Adrenal gland (tissue), 12 donors: ENCODE results near the gene TSPAN5. TPM values are rescaled to one million over a fixed set of nuclear protein-coding genes. Genes with fewer than 3 reads are reported as not detected.

ENCODE experiments used
- DNase-seq, 7 donors: peaks; one replicate each; pipeline ENCODE4 v3.0.0-alpha.2; 2019 to 2020
- H3K27ac ChIP-seq, 5 donors: fragments of 200-600 bp; sonication (generic) in 4 of 5; 1 replicate in 3 of 5; 2 replicates in 2 of 5; pipeline versions ENCODE4 v1.5.1 to v1.8.0; 2016 to 2020; ENCODE audit warnings: mild to moderate bottlenecking in 1 of 5
- H3K27me3 ChIP-seq: fragments of 200-600 bp; 2 replicates; pipeline ENCODE4 v1.8.0; 2021
- H3K36me3 ChIP-seq, 2 donors: fragments of 200-600 bp; replicated peaks in 1 of 2; 1 replicate in 1 of 2; 2 replicates in 1 of 2; pipeline versions ENCODE4 v1.5.1 to v1.8.0; 2018 to 2022
- H3K4me1 ChIP-seq, 2 donors: fragments of 200-600 bp; replicated peaks in 1 of 2; 1 replicate in 1 of 2; 2 replicates in 1 of 2; pipeline versions ENCODE4 v1.5.1 to v1.8.0; 2018 to 2021
- H3K4me3 ChIP-seq, 4 donors: fragments of 200-600 bp; sonication (generic) in 3 of 4; one replicate each; pipeline ENCODE4 v1.5.1; 2016 to 2018
- H3K9me3 ChIP-seq, 3 donors: fragments of 200-600 bp; sonication (generic) in 1 of 3; replicated peaks in 1 of 3; 1 replicate in 2 of 3; 2 replicates in 1 of 3; pipeline versions ENCODE4 v1.5.1 to v1.8.0; 2016 to 2021
- CTCF ChIP-seq, 6 experiments: fragments of 450-650 bp in 4 of 6; fragments of 200-600 bp in 2 of 6; sonication (generic) in 1 of 6; IDR thresholded peaks; 1 replicate in 5 of 6; 2 replicates in 1 of 6; pipeline versions ENCODE4 v1.5.1 to v1.8.0; 2016 to 2021; ENCODE audit warnings: antibody characterized with exemption in 6 of 6, mild to moderate bottlenecking in 2 of 6, moderate library complexity in 1 of 6
- POLR2A ChIP-seq, 2 donors: fragments of 450-650 bp; IDR thresholded peaks; one replicate each; pipeline ENCODE4 v1.6.1; 2017; ENCODE audit warnings: antibody characterized with exemption in 2 of 2, mild to moderate bottlenecking in 2 of 2, moderate library complexity in 1 of 2
- WGBS, 4 donors: extraction: QIAGEN DNeasy Blood & Tissue Kit in 2 of 4; methylation state at CpG; one replicate each; pipeline versions ENCODE4 v1.1.5 to v1.1.7; 2013 to 2017; 5-methylcytosine and 5-hydroxymethylcytosine counted together
- intact Hi-C, 2 donors: fragments of 100-400 bp; cut with DNase I; formaldehyde crosslinking; loops; one replicate each; pipeline versions ENCODE4 v1.14.1 to v1.15.0; 2022 to 2023
- polyA plus RNA-seq, 3 donors: library from polyadenylated mRNA; stranded (reverse); fragments of 200-250 nt in 2 of 3; fragments of 350-450 nt in 1 of 3; fragmentation: Illumina TruSeq in 1 of 3; extraction: RNeasy Lipid Tissue Mini Kit (QIAGEN cat#74804) in 1 of 3; gene quantifications; one replicate each; pipeline ENCODE4 v1.2.3, GENCODE V29; 2013 to 2014
- total RNA-seq, 9 donors: library from RNA; depleted of rRNA in 4 of 9; stranded (reverse); fragments of >200 nt in 4 of 9; fragments of 120-200 nt in 1 of 9; fragmentation: NEBNext Ultra II Directional in 1 of 9; extraction: Animal tissue kit (Norgen Biotek cat#: 25700) in 1 of 9; gene quantifications; one replicate each; pipeline versions ENCODE4 v1.1.0 to v1.2.4, GENCODE V29; 2013 to 2023
- donor health status: healthy with polysubstance abuse.
- donor health status: Bipolar disorder and iron deficiency.
- donor health status: DM: yes; HTN: yes; CAD: no.
- donor health status: DM: no; HTN: no; CAD: no.
- donor health status: DM: no; HTN: no; CAD: no.
- donor health status: DM: yes; HTN: yes; CAD: no.

Gene TSPAN5
- total and polyA plus RNA-seq, 12 donors, result 1.4 to 23.8 (median 2.7) TPM

DNA sequence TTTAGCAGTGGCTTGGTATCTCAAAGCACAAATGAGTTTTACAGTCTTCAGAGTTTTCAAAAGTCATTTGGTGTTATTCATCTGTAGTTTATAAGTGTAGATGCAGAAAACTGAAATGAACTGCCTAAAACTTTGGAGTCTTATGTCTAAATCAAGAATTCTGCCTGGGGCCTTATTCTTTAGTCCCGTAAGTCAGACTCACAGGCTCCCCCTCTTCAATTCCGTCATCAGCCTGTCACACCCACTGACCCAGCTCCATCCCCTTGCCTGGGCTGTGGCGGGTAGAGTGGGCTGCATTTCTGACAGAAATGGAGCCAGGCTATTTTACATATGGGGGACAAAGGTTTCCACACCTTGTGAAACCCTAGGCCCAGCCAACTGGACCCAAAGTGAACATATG, 44.3 kb downstream of the TSPAN5 start:
- H3K27me3 ChIP-seq, result no peaks in the 10 kb centered on the region
- intact Hi-C loops, result no loop called here
- WGBS, 4 donors, result 81 to 91% (median 87%) methylated on average over 3 of the region's 3 CpGs
- H3K36me3 ChIP-seq, result no peaks in the 10 kb centered on the region
- H3K4me1 ChIP-seq, result no peaks in the 10 kb centered on the region
- no peak overlapping the region for H3K4me3 ChIP-seq
- TF ChIP-seq POLR2A (IDR thresholded peaks at IDR 0.05) (no peak), CTCF (IDR thresholded peaks at IDR 0.05) (no peak)
- no peak overlapping the region for H3K27ac ChIP-seq
- no peaks in the 10 kb centered on the region for H3K9me3 ChIP-seq
- no peak for DNase-seq

DNA sequence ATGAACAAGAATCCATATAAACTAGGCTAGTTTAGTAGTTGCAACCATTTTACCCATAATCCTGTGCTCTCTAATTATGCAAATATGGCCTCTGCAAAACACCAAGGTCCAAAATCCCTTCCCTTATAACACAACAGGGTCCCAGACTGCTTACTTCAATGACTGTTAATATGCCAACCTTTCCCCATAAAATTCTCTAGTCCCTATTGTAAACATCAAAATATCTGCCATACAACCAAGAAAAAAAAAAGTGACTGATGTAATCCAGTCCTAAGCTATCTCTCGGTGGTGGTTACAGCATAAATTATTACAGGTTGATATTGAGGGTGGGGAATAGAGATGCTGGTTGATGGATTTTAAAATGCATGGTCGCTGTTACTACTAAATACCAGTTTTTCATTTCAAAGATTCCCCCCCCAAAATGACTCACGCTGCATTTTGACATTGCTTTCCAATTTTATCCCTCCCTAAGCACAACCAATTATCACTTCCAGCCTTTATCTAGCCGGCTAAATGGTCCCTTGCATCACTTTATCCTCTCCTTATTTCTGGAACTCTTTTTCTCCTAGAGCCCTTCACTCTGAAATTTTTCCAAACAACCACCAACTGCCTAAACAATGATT, 44.8 kb downstream of the TSPAN5 start:
- no peak overlapping the region for H3K27ac ChIP-seq
- WGBS, 4 donors, result 83 to 85% (median 84%) methylated on average over 4 of the region's 4 CpGs

GRCh38 chr4:98612318-98613250, 45.8 kb downstream of the TSPAN5 start:
- Histone ChIP-seq H3K4me1 (no peaks in the 10 kb centered on the region), H3K4me3 (no peak overlapping the region), H3K36me3 (no peaks in the 10 kb centered on the region), H3K27ac (no peak overlapping the region), H3K9me3 (no peaks in the 10 kb centered on the region), H3K27me3 (no peaks in the 10 kb centered on the region)
- TF ChIP-seq CTCF (IDR thresholded peaks at IDR 0.05), result no peak
- TF ChIP-seq POLR2A (IDR thresholded peaks at IDR 0.05), result no peak
- DNase-seq, result no peak
- intact Hi-C loops, result no loop called here
- WGBS, 4 donors, result 66 to 81% (median 78%) methylated on average over 11 of the region's 11 CpGs

More for the DNA sequence above, 44.8 kb downstream of the TSPAN5 start:
- H3K9me3 ChIP-seq, result no peaks in the 10 kb centered on the region
- no peak for DNase-seq
- H3K36me3 ChIP-seq, result no peaks in the 10 kb centered on the region
- TF ChIP-seq CTCF (IDR thresholded peaks at IDR 0.05) (no peak), POLR2A (IDR thresholded peaks at IDR 0.05) (no peak)
- no peak overlapping the region for H3K4me3 ChIP-seq
- no peaks in the 10 kb centered on the region for H3K27me3 ChIP-seq
- no peaks in the 10 kb centered on the region for H3K4me1 ChIP-seq
- intact Hi-C loops, result no loop called here

DNA sequence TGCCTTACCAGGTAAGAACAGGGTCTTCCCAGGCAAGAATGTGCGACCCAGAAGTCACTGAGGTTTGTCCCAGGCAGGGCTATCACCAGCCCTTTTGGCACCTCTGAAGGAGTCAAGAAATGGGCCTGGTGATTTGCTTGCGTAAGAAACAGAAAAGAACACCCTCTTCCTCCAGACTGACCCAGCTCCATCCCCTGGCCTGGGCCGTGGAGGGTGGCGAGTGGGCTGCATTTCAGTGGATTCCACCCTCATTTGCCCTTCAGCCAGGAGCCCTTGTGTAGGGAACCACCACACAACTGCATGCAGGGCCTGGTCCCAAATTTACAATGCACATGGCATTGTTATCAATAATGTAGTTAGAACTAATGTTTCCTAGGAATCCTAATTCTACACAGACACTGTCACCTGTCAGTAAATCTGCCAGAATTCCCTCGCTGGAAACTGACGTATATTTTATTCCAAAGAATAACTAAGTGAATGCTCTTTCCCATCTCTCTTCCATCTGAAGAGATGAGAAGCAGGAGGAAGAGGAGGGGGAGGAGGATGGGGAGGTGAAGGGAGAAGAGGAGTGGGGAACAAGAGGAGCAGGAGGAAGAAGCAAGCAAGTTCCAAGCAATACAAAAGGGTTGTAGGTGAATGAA, 46.6 kb downstream of the TSPAN5 start:
- Histone ChIP-seq H3K27ac (no peak overlapping the region), H3K36me3 (no peaks in the 10 kb centered on the region), H3K27me3 (no peaks in the 10 kb centered on the region), H3K4me1 (no peaks in the 10 kb centered on the region), H3K4me3 (no peak overlapping the region), H3K9me3 (no peaks in the 10 kb centered on the region)
- TF ChIP-seq CTCF (IDR thresholded peaks at IDR 0.05) (no peak), POLR2A (IDR thresholded peaks at IDR 0.05) (no peak)
- no peak for DNase-seq
- WGBS, 4 donors, result 78 to 90% (median 89%) methylated on average over 6 of the region's 6 CpGs
- intact Hi-C loops, result no loop called here
